Endothelial cell of umbilical vein (primary cell): Measurements from ENCODE around the gene SPINT1. TPM values are rescaled to one million over a fixed set of nuclear protein-coding genes. Genes with fewer than 3 reads are reported as not detected.

Experiments used
- BruUV-seq: library from RNA; stranded (reverse); fragments of 400-500 nt; replicated peaks from 2 replicates; lab custom pipeline; 2021; lab: Mats Ljungman, UMichigan
- CTCF ChIA-PET: fragments of 300-600, 350-600 bp; sonication (Branson Sonifier 250); formaldehyde crosslinking; loops from one replicate; lab custom pipeline; 2021; ENCODE audit warnings: antibody characterized with exemption, inconsistent platforms; lab: Charles Lee
- POLR2A ChIA-PET: fragments of 300-600, 350-600 bp; sonication (Branson Sonifier 250); formaldehyde crosslinking; loops from one replicate; lab custom pipeline; 2021; ENCODE audit warnings: antibody characterized with exemption, inconsistent platforms; lab: Charles Lee
- DNase-seq: peaks from one replicate; pipeline ENCODE4 v3.0.0-alpha.2; 2011; ENCODE audit warnings: low read depth, low spot score
- FAIRE-seq: peaks from 2 replicates; lab custom pipeline; 2011; peaks lifted over from hg19 to GRCh38; lab: Jason Lieb, UNC
- H2AFZ ChIP-seq: 2 replicates; pipeline ENCODE4 v1.6.0; 2012; ENCODE audit warnings: low read depth, low read length, control low read depth, inconsistent platforms
- H3K27ac ChIP-seq: 2 replicates; pipeline ENCODE4 v1.5.1; 2011; ENCODE audit warnings: low read depth, mild to moderate bottlenecking, control low read depth, low read length, moderate library complexity; ENCODE audit not compliant: insufficient read depth
- H3K27me3 ChIP-seq, 2 experiments: 2 replicates each; pipeline versions ENCODE4 v1.6.0 to v1.6.1; 2011; ENCODE audit warnings: low read length in 2 of 2, mixed read lengths in 1 of 2; ENCODE audit not compliant: control insufficient read depth in 2 of 2, insufficient read depth in 2 of 2
- H3K36me3 ChIP-seq, 2 experiments: 2 replicates in 1 of 2; 3 replicates in 1 of 2; pipeline ENCODE4 v1.5.1; 2011; ENCODE audit warnings: low read length in 2 of 2, mild to moderate bottlenecking in 1 of 2, moderate library complexity in 1 of 2; ENCODE audit not compliant: control insufficient read depth in 2 of 2, insufficient read depth in 2 of 2; ENCODE audit errors: extremely low read depth in 1 of 2
- H3K4me1 ChIP-seq: 3 replicates; pipeline ENCODE4 v1.5.1; 2011; ENCODE audit warnings: mild to moderate bottlenecking, low read length; ENCODE audit not compliant: control insufficient read depth, insufficient read depth; ENCODE audit errors: extremely low read depth
- H3K4me2 ChIP-seq: 2 replicates; pipeline ENCODE4 v1.6.1; 2011; ENCODE audit warnings: low read length, control low read depth, mixed read lengths; ENCODE audit not compliant: insufficient read depth
- H3K4me3 ChIP-seq, 3 experiments: fragments of 200-600 bp in 1 of 3; sonication (generic), shearing (Covaris generic) in 1 of 3; replicated peaks in 1 of 3; 2 replicates each; pipeline ENCODE4 v1.5.1; 2011 to 2016; ENCODE audit warnings: control low read depth in 3 of 3, low read length in 3 of 3, mild to moderate bottlenecking in 2 of 3, inconsistent platforms in 1 of 3, low read depth in 1 of 3, moderate library complexity in 1 of 3; ENCODE audit not compliant: insufficient read depth in 1 of 3
- H3K79me2 ChIP-seq: 2 replicates; pipeline ENCODE4 v1.6.0; 2012; ENCODE audit warnings: low read length, inconsistent platforms; ENCODE audit not compliant: control insufficient read depth, insufficient read depth
- H3K9ac ChIP-seq: replicated peaks from 2 replicates; pipeline ENCODE3; 2011; ENCODE audit warnings: low read length, control low read depth; ENCODE audit not compliant: insufficient read depth; ENCODE audit errors: extremely low read depth
- H3K9me1 ChIP-seq: replicated peaks from 3 replicates; pipeline ENCODE4 v1.6.0; 2011; ENCODE audit warnings: mild to moderate bottlenecking, low read length; ENCODE audit not compliant: control insufficient read depth, insufficient read depth; ENCODE audit errors: extremely low read depth
- H3K9me3 ChIP-seq: replicated peaks from 2 replicates; pipeline ENCODE4 v1.5.1; 2012; ENCODE audit warnings: low read length, inconsistent platforms; ENCODE audit not compliant: control insufficient read depth, insufficient read depth
- H4K20me1 ChIP-seq: replicated peaks from 2 replicates; pipeline ENCODE3; 2011; ENCODE audit warnings: mild to moderate bottlenecking, low read length; ENCODE audit not compliant: control insufficient read depth, insufficient read depth; ENCODE audit errors: extremely low read depth
- CTCF ChIP-seq, 2 donors: IDR thresholded peaks; 1 replicate in 1 of 2; 2 replicates in 1 of 2; pipeline ENCODE4 v1.5.1; 2011; ENCODE audit warnings: low read length in 2 of 2, mild to moderate bottlenecking in 2 of 2, moderate library complexity in 2 of 2, control low read depth in 1 of 2, inconsistent platforms in 1 of 2, low read depth in 1 of 2; ENCODE audit not compliant: insufficient read depth in 1 of 2; ENCODE audit errors: extremely low read depth in 1 of 2
- EZH2 ChIP-seq: IDR thresholded peaks from 2 replicates; pipeline ENCODE4 v1.6.1; 2012; ENCODE audit warnings: borderline replicate concordance, low read depth, mild to moderate bottlenecking, moderate library complexity, low read length, inconsistent platforms; ENCODE audit not compliant: severe bottlenecking
- GATA2 ChIP-seq: IDR thresholded peaks from 2 replicates; pipeline ENCODE4 v1.7.0; 2011; ENCODE audit warnings: low read depth, mild to moderate bottlenecking, moderate library complexity, mixed read lengths, low read length; ENCODE audit not compliant: insufficient read length, insufficient read depth
- MAX ChIP-seq: IDR thresholded peaks from 2 replicates; pipeline ENCODE4 v1.6.1; 2011; ENCODE audit not compliant: insufficient read depth, insufficient read length
- dilution Hi-C: fragments of 300-500 bp; cut with MboI; formaldehyde crosslinking; loops from one replicate; pipeline ENCODE4 v1.15.0; 2019; ENCODE audit warnings: low sequenced_read_pairs; ENCODE audit not compliant: extremely low pct_ligation_motif_present
- intact Hi-C: fragments of 100-400 bp; cut with micrococcal nuclease; formaldehyde crosslinking; loops from one replicate; pipeline ENCODE4 v1.10.0; 2022
- polyA plus RNA-seq, 4 experiments: library from polyadenylated mRNA; depleted of rRNA in 3 of 4; stranded (reverse) in 3 of 4; unstranded in 1 of 4; fragments of >200 nt; gene quantifications; 2 replicates each; pipeline versions ENCODE4 v1.2.1 to v1.2.3, GENCODE V29; 2011 to 2012; ENCODE audit warnings: missing spikeins in 1 of 4
- total RNA-seq: library from RNA; stranded (reverse); gene quantifications from 2 replicates; pipeline ENCODE4 v1.2.3, GENCODE V29; 2021

SPINT1 gene
- total and polyA plus RNA-seq, 2 donors (not counting 3 experiments of a cell fraction or from before 2014, with no cell fraction given): 4.1 to 4.2 TPM

DNA sequence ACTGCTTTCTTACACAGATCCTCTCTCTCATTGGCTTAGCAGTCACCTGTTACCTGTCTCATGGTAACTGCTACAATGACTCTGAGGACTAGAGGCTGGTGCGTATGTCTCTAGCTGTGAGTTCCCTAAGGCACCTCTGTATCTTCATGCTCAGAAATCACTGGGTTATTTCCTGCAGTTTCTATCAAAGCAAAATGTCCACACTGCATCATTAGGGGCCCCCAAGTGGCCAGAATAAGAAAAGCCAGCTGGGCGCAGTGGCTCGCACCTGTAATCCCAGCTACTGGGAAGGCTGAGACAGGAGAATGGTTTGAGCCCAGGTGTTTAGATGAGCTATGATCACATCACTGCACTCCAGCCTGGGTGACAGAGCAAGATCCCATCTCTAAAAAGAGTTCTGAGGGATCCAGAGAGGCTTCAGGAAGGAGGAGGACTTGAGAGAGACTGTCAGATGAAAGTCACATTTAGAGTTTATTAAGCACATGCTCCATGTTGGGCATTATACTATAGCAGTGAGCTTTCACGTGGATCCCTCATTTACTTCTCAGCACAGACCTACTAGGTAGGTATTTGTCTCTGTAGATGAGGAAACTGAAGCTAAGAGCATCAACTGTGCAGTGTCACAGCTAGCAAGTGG lies 48.1 kb downstream of the SPINT1 start:
- BruUV-seq: no TSS peak
- H3K9me3 ChIP-seq: no peaks in the 10 kb centered on the region
- H3K9ac ChIP-seq: no peak overlapping the region
- no peaks in the 10 kb centered on the region for H3K27me3 ChIP-seq
- dilution Hi-C loops: no loop called here
- POLR2A ChIA-PET: interaction anchor here (1.1 kb wide), 1 partner anchor 34 kb away, joined by 5 read pairs; no protein-coding TSS in a partner anchor
- no peak for TF ChIP-seq EZH2
- TF ChIP-seq MAX: no peak
- peak; percentile 70 for TF ChIP-seq CTCF (IDR thresholded peaks at IDR 0.05; ENCODE audit: extremely low read depth in 1 of 2, insufficient read depth in 1 of 2, low read depth in 1 of 2, low read length in 2 of 2)
- TF ChIP-seq GATA2: no peak
- FAIRE-seq (peak; percentile 92), DNase-seq (peak; percentile 55)
- H4K20me1 ChIP-seq: no peaks in the 10 kb centered on the region
- no peak overlapping the region for H3K4me2 ChIP-seq
- H3K27ac ChIP-seq: no peak overlapping the region
- intact Hi-C loops: loop anchor here (5.0 to 10.0 kb wide), 3 partner anchors 105 to 327 kb away; partner anchors contain the start of genes CCDC32 and RPUSD2
- H3K9me1 ChIP-seq: no peaks in the 10 kb centered on the region
- peaks cover 0 to 2% of the 10 kb centered on the region in 2 experiments for H3K36me3 ChIP-seq
- CTCF ChIA-PET: interaction anchor here (0.6 to 4.0 kb wide), 34 partner anchors 9 to 372 kb away, joined by 3 to 48 read pairs (median 5); partner anchors contain the start of genes C15orf62, CHP1, EXD1 and RAD51
- H3K4me3 ChIP-seq: no peak overlapping the region
- peak overlapping the region; percentile 46 for H2AFZ ChIP-seq
- H3K79me2 ChIP-seq: peaks cover 18% of the 10 kb centered on the region
- H3K4me1 ChIP-seq: peaks cover 14% of the 10 kb centered on the region
